ENCODE results near the gene ELSPBP1. TPM values are rescaled to one million over a fixed set of nuclear protein-coding genes. Genes with fewer than 3 reads are reported as not detected.

ELSPBP1 gene
- total and polyA plus RNA-seq, 4 donors: not detected

DNA sequence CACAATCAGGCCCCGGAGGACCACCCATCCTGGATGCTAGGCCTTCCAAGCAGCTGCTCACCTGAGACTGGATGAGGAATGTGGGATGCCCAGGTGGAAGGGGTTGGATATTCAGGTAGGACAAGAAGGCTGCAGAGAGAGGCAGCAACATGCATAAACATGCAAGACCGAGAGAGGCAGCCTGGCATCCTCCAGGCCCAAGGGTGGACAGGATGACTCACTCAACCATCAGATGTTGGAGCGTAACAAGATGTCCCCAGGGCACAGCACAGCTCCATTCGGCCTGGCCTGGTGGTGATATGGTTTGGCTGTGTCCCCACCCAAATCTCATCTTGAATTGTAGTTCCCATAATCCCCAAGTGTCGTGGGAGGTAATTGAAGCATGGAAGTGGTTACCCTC, 59.4 kb downstream of the ELSPBP1 start:
- Histone ChIP-seq H3K9me3 (ENCODE audit: control insufficient read depth in 4 of 4, low read length in 3 of 4) (no peaks in the 10 kb centered on the region), H3K4me3 (ENCODE audit: low read depth in 1 of 3, low read length in 3 of 3) (no peak overlapping the region), H3K27ac (ENCODE audit: low read depth in 1 of 2, low read length in 2 of 2) (no peak overlapping the region), H3K36me3 (ENCODE audit: control insufficient read depth in 4 of 4, insufficient read depth in 3 of 4, low read depth in 1 of 4, low read length in 3 of 4) (peaks cover 0 to 10% (median 0%) of the 10 kb centered on the region in 4 donors), H3K9ac (ENCODE audit: low read depth in 1 of 2, low read length in 2 of 2) (no peak overlapping the region), H3K27me3 (ENCODE audit: control insufficient read depth in 4 of 4, insufficient read depth in 4 of 4, low read length in 3 of 4) (no peaks in the 10 kb centered on the region), H3K4me1 (ENCODE audit: control insufficient read depth in 4 of 4, insufficient read depth in 4 of 4, low read length in 3 of 4) (no peaks in the 10 kb centered on the region)
- 92% methylated on average over 5 of the region's 5 CpGs for WGBS
- DNase-seq (ENCODE audit: low spot score): no peak
- TF ChIP-seq JUND (IDR thresholded peaks at IDR 0.05) (no peak), FOXA1 (IDR thresholded peaks at IDR 0.05) (no peak), FOXA2 (IDR thresholded peaks at IDR 0.05) (no peak), HNF4G (IDR thresholded peaks at IDR 0.05) (no peak)
- TF ChIP-seq, protein P1, sequence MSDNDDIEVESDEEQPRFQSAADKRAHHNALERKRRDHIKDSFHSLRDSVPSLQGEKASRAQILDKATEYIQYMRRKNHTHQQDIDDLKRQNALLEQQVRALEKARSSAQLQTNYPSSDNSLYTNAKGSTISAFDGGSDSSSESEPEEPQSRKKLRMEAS (IDR thresholded peaks at IDR 0.05): no peak
- TF ChIP-seq, protein P2, sequence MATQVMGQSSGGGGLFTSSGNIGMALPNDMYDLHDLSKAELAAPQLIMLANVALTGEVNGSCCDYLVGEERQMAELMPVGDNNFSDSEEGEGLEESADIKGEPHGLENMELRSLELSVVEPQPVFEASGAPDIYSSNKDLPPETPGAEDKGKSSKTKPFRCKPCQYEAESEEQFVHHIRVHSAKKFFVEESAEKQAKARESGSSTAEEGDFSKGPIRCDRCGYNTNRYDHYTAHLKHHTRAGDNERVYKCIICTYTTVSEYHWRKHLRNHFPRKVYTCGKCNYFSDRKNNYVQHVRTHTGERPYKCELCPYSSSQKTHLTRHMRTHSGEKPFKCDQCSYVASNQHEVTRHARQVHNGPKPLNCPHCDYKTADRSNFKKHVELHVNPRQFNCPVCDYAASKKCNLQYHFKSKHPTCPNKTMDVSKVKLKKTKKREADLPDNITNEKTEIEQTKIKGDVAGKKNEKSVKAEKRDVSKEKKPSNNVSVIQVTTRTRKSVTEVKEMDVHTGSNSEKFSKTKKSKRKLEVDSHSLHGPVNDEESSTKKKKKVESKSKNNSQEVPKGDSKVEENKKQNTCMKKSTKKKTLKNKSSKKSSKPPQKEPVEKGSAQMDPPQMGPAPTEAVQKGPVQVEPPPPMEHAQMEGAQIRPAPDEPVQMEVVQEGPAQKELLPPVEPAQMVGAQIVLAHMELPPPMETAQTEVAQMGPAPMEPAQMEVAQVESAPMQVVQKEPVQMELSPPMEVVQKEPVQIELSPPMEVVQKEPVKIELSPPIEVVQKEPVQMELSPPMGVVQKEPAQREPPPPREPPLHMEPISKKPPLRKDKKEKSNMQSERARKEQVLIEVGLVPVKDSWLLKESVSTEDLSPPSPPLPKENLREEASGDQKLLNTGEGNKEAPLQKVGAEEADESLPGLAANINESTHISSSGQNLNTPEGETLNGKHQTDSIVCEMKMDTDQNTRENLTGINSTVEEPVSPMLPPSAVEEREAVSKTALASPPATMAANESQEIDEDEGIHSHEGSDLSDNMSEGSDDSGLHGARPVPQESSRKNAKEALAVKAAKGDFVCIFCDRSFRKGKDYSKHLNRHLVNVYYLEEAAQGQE (IDR thresholded peaks at IDR 0.05): no peak

DNA sequence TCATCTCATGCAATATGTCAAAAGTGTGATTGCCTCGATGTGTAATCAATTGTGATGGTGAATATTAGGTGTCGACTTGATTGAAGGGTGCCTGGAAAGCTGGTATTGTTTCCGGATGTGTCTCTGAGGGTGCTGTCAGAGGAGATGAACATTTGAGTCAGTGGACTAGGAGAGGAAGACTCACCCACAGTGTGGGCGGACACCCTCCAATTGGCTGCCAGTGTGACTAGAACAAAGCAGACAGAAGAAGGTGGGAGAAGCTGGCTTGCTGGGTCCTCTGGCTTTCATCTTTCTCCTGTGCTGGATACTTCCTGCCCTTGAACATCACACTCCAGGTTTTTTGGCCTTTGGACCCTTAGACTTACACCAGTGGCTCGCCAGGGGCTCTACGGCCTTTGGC, 64.9 kb downstream of the ELSPBP1 start:
- TF ChIP-seq FOXA1 (IDR thresholded peaks at IDR 0.05): no peak
- TF ChIP-seq HNF4A (conservative IDR thresholded peaks at IDR 0.05): no peak
- TF ChIP-seq, protein P3, sequence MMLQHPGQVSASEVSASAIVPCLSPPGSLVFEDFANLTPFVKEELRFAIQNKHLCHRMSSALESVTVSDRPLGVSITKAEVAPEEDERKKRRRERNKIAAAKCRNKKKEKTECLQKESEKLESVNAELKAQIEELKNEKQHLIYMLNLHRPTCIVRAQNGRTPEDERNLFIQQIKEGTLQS (IDR thresholded peaks at IDR 0.05): no peak
- TF ChIP-seq, protein P4, sequence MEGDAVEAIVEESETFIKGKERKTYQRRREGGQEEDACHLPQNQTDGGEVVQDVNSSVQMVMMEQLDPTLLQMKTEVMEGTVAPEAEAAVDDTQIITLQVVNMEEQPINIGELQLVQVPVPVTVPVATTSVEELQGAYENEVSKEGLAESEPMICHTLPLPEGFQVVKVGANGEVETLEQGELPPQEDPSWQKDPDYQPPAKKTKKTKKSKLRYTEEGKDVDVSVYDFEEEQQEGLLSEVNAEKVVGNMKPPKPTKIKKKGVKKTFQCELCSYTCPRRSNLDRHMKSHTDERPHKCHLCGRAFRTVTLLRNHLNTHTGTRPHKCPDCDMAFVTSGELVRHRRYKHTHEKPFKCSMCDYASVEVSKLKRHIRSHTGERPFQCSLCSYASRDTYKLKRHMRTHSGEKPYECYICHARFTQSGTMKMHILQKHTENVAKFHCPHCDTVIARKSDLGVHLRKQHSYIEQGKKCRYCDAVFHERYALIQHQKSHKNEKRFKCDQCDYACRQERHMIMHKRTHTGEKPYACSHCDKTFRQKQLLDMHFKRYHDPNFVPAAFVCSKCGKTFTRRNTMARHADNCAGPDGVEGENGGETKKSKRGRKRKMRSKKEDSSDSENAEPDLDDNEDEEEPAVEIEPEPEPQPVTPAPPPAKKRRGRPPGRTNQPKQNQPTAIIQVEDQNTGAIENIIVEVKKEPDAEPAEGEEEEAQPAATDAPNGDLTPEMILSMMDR (IDR thresholded peaks at IDR 0.05; ENCODE audit: low read depth, low read length, missing input control): no peak
- no peak for TF ChIP-seq TAF1 (conservative IDR thresholded peaks at IDR 0.05)
- no peak for TF ChIP-seq HNF4G (IDR thresholded peaks at IDR 0.05)
- TF ChIP-seq, protein P2 (IDR thresholded peaks at IDR 0.05): no peak
- no peak for TF ChIP-seq RAD21 (IDR thresholded peaks at IDR 0.05)
- TF ChIP-seq YY1 (IDR thresholded peaks at IDR 0.05): no peak
- TF ChIP-seq RXRA (IDR thresholded peaks at IDR 0.05): no peak
- TF ChIP-seq FOXA2 (IDR thresholded peaks at IDR 0.05): no peak
- no peak for TF ChIP-seq EGR1 (IDR thresholded peaks at IDR 0.05; ENCODE audit: low read depth in 2 of 2)
- TF ChIP-seq SP1 (IDR thresholded peaks at IDR 0.05): no peak
- TF ChIP-seq GABPA (IDR thresholded peaks at IDR 0.05 in 1 of 2, conservative IDR thresholded peaks at IDR 0.05 in 1 of 2): no peak
- no peak for DNase-seq (ENCODE audit: low spot score)
- WGBS: 97% methylated on average over 6 of the region's 6 CpGs
- H3K27me3 ChIP-seq (ENCODE audit: control insufficient read depth in 4 of 4, insufficient read depth in 4 of 4, low read length in 3 of 4): no peaks in the 10 kb centered on the region
- peaks cover 0 to 6% (median under 1%) of the 10 kb centered on the region in 4 donors for H3K36me3 ChIP-seq (ENCODE audit: control insufficient read depth in 4 of 4, insufficient read depth in 3 of 4, low read depth in 1 of 4, low read length in 3 of 4)
- no peak overlapping the region for H3K9ac ChIP-seq (ENCODE audit: low read depth in 1 of 2, low read length in 2 of 2)
- H3K9me3 ChIP-seq (ENCODE audit: control insufficient read depth in 4 of 4, low read length in 3 of 4): no peaks in the 10 kb centered on the region
- no peaks in the 10 kb centered on the region for H3K4me1 ChIP-seq (ENCODE audit: control insufficient read depth in 4 of 4, insufficient read depth in 4 of 4, low read length in 3 of 4)
- H3K27ac ChIP-seq (ENCODE audit: low read depth in 1 of 2, low read length in 2 of 2): no peak overlapping the region
- no peak overlapping the region for H3K4me3 ChIP-seq (ENCODE audit: low read depth in 1 of 3, low read length in 3 of 3)
